Aorta (tissue), 5 donors: ENCODE data around the gene VAMP2. TPM values are rescaled to one million over a fixed set of nuclear protein-coding genes. Genes with fewer than 3 reads are reported as not detected.
A peak's percentile ranks its signal among the peaks of the same experiment; 100 is the strongest.

Source experiments
- ATAC-seq: fragments of 200-7000 bp; cut with Tn5 transposase; one replicate; pipeline ENCODE4 v1.9.1; 2022; ENCODE audit warnings: moderate library complexity; ENCODE audit not compliant: low FRiP score
- DNase-seq, 2 donors: peaks; one replicate each; pipeline ENCODE4 v3.0.0-alpha.2; 2020
- H3K27ac ChIP-seq, 2 donors: one replicate each; pipeline ENCODE4 v1.5.1; 2013; ENCODE audit warnings: low read length in 2 of 2, mild to moderate bottlenecking in 2 of 2, moderate library complexity in 2 of 2, control low read depth in 1 of 2, inconsistent platforms in 1 of 2, low read depth in 1 of 2
- H3K27me3 ChIP-seq, 2 donors: one replicate each; pipeline ENCODE4 v1.6.1; 2013; ENCODE audit warnings: control low read depth in 1 of 2, low read length in 1 of 2, mild to moderate bottlenecking in 1 of 2, moderate library complexity in 1 of 2; ENCODE audit not compliant: insufficient read depth in 2 of 2, control insufficient read depth in 1 of 2
- H3K36me3 ChIP-seq, 2 donors: one replicate each; pipeline ENCODE4 v1.6.1; 2013; ENCODE audit warnings: control low read depth in 1 of 2, low read length in 1 of 2, mild to moderate bottlenecking in 1 of 2; ENCODE audit not compliant: insufficient read depth in 2 of 2, control insufficient read depth in 1 of 2
- H3K4me1 ChIP-seq, 2 donors: one replicate each; pipeline ENCODE4 v1.6.1; 2013; ENCODE audit warnings: low read length in 2 of 2, control low read depth in 1 of 2, mild to moderate bottlenecking in 1 of 2, moderate library complexity in 1 of 2; ENCODE audit not compliant: insufficient read depth in 2 of 2, control insufficient read depth in 1 of 2
- H3K4me3 ChIP-seq, 2 donors: one replicate each; pipeline ENCODE4 v1.5.1; 2013; ENCODE audit warnings: low read length in 2 of 2, control low read depth in 1 of 2, mild to moderate bottlenecking in 1 of 2
- H3K9me3 ChIP-seq: one replicate; pipeline ENCODE4 v1.6.1; 2013; ENCODE audit warnings: mild to moderate bottlenecking, low read length; ENCODE audit not compliant: control insufficient read depth
- WGBS, 2 donors: extraction: QIAGEN DNeasy Blood & Tissue Kit; methylation state at CpG; one replicate each; pipeline ENCODE4 v1.1.7; 2013; 5-methylcytosine and 5-hydroxymethylcytosine counted together
- intact Hi-C, 2 donors: fragments of 100-400 bp; cut with DNase I; formaldehyde crosslinking; loops; one replicate each; pipeline versions ENCODE4 v1.14.2 to v1.15.0; 2022
- polyA plus RNA-seq, 2 donors: library from polyadenylated mRNA; stranded (reverse); fragments of 200-250 nt; gene quantifications; one replicate each; pipeline ENCODE4 v1.2.3, GENCODE V29; 2013
- total RNA-seq, 2 donors: library from RNA; stranded (reverse); fragmentation: NEBNext Ultra II Directional; extraction: Animal tissue kit (Norgen Biotek cat#: 25700); gene quantifications; one replicate each; pipeline ENCODE4 v1.2.1, GENCODE V29; 2021
- donor health status: healthy with polysubstance abuse.
- donor health status: Bipolar disorder and iron deficiency.
- donor health status: DM: no; HTN: no; CAD: no.
- donor health status: DM: no; HTN: no; CAD: no.
- donor health status: DM: yes; HTN: yes; CAD: no.

Gene VAMP2
- total and polyA plus RNA-seq, 4 donors = 59.7 to 105 (median 77.1) TPM

DNA sequence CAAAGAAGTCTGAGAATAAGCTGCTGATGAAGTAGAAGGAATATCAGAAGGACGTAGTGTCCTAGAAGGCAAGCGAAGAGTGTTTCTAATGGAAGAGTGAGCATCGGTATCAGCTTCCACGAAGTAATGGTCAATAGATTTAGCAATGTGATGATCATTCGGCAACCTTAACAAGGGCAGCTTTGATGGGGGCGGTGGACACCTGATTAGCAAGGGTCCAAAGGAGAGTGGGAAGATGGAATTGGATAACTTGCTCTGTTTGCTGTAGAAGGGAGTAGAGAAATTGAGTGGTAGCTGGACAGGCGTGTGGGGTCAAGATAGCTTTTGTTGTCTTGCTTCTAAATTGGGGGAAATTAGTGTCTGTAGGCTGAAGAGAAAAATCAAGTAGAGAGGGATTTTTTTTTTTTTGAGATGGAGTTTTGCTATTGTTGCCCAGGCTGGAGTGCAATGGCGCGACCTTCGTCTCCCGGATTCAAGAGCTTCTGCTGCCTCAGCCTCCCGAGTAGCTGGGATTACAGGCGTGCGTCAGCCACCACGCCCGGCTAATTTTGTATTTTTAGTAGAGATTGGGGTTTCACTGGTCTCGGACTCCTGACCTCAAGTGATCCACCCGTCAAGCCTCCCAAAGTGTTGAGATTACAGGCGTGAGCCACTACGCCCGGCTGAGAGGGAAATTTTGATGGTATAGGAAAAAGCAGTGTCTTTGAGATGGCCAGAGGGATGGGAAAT lies 24.9 kb downstream of the VAMP2 start:
- intact Hi-C loops = loop anchor here in 1 of 2 donors (1.0 to 2.0 kb wide), 3 partner anchors 19 to 49 kb away; partner anchors contain the start of gene ALOXE3
- no peaks in the 10 kb centered on the region for H3K27me3 ChIP-seq
- peaks cover 0 to 25% of the 10 kb centered on the region in 2 donors for H3K36me3 ChIP-seq
- peaks cover 0 to 1% of the 10 kb centered on the region in 2 donors for H3K4me1 ChIP-seq
- ATAC-seq (no peak), DNase-seq (peak; percentile 53 to 68)
- no peaks in the 10 kb centered on the region for H3K9me3 ChIP-seq
- no peak overlapping the region for H3K27ac ChIP-seq
- H3K4me3 ChIP-seq = no peak overlapping the region
- 30 to 42% methylated on average over 21 of the region's 21 CpGs for WGBS, 2 donors

DNA sequence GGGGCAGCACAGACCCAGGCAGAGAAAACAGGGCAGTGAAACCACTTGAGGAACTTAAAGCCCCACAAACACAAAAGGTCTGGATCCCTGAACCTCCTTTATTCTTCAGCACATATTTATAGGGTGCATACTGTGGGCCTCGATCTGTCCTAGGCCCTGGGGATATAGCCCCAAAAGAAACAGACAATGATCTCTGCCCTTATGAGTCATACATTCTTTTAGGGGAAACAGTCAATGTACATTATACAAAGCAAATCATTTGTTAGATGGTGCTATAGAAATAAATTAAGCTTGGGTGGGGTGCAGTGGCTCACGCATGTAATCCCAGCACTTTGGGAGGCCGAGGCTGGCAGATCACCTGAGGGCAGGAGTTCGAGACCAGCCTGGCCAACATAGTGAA lies 28.8 kb downstream of the VAMP2 start:
- no peaks in the 10 kb centered on the region for H3K36me3 ChIP-seq
- H3K4me1 ChIP-seq = peaks cover 0 to 1% of the 10 kb centered on the region in 2 donors
- ATAC-seq (no peak), DNase-seq (no peak)
- WGBS, 2 donors = 90 to 91% methylated on average over 4 of the region's 4 CpGs
- no peak overlapping the region for H3K4me3 ChIP-seq
- intact Hi-C loops = no loop called here
- H3K27ac ChIP-seq = no peak overlapping the region
- H3K9me3 ChIP-seq = no peaks in the 10 kb centered on the region
- no peaks in the 10 kb centered on the region for H3K27me3 ChIP-seq

DNA sequence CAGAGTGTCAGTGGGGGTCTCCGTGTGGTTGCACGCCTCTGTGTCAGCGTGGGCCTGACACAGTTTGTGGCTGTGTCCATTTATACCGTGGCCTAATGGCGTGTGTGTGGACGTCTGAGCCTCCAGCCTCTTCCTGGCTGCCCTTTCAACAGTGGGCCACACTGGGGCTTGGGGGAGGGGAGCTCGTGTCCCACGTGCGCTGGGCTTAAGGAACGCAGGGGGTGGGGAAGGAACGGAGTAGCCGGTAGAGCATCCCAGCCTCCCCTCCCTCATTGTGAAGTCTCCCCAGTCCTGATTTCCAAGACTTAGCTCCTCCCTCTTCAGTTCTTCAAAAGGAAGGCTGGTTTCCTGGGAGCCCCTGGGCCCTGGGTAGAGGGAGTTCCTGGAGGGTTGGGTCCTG lies 29.3 kb downstream of the VAMP2 start:
- H3K4me3 ChIP-seq = no peak overlapping the region
- DNase-seq = no peak

DNA sequence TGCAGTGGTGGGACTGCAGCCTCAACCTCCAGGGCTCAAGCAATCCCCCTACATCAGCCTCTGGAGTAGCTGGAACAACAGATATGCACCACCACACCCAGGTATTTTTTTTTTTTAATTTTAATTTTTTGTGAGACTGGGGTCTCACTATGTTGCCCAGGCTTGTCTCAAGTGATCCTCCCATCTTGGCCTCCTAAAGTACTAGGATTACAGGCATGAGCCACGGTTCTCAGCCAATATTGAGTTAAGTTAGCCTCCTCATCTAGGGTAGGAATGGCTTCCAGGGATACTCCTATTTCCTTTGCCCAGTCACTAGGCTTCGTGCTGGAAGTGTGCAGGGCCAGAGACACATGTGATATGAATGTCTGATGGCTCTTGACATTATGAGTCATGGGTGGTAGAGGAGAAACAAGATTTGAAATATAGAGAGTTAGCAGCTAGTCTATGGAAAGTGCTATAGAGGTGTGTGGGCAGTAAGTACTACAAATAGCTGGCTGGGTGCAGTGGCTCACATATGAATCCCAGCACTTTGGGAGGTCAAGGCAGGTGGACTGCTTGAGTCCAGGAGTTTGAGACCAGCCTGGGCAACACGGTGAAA lies 30.8 kb downstream of the VAMP2 start:
- H3K4me1 ChIP-seq = no peaks in the 10 kb centered on the region
- WGBS, 2 donors = 52 to 75% methylated on average over 3 of the region's 3 CpGs
- intact Hi-C loops = no loop called here
- no peaks in the 10 kb centered on the region for H3K36me3 ChIP-seq
- no peak overlapping the region for H3K27ac ChIP-seq
- DNase-seq (peak in 1 of 2 donors; percentile 5), ATAC-seq (no peak)
- H3K27me3 ChIP-seq = no peaks in the 10 kb centered on the region
- H3K4me3 ChIP-seq = no peak overlapping the region
- H3K9me3 ChIP-seq = no peaks in the 10 kb centered on the region

More for the DNA sequence above, 29.3 kb downstream of the VAMP2 start:
- no peak for ATAC-seq
- Histone ChIP-seq H3K36me3 (no peaks in the 10 kb centered on the region), H3K27ac (no peak overlapping the region), H3K4me1 (peaks cover 0 to 1% of the 10 kb centered on the region in 2 donors), H3K27me3 (no peaks in the 10 kb centered on the region), H3K9me3 (no peaks in the 10 kb centered on the region)
- intact Hi-C loops = no loop called here
- WGBS, 2 donors = 60 to 65% methylated on average over 12 of the region's 12 CpGs

DNA sequence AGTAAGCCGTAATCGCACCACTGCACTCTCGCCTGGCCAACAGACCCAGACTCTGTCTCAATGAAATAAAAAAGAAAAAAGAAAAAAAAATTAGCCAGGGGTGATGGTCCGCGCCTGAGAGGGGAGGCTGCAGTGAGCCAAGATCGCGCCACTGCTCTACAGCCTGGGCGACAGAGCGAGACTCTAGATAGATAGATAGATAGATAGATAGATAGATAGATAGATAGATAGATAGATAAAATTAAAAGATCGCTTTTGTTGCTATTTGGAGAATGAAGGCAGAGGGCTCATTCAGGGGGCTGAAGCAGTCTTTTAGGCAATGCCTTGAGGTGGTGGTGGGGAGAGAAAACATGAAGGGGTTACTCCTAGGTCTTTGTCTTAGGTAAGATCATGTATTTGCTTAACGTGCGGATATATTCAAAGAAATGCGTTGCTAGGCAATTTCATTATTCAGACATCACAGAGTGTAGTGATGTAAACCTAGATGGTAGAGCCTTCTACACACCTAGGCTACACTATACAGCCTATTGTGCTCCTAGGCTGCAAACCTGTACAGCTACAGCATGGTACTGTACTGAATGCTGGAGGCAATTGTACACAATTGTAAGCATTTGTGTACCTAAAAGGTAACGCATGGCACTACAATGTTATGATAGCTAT lies 34.5 kb downstream of the VAMP2 start:
- DNase-seq (peak in 1 of 2 donors; percentile 43), ATAC-seq (no peak)
- Histone ChIP-seq H3K36me3 (no peaks in the 10 kb centered on the region), H3K4me1 (peaks cover 0 to 2% of the 10 kb centered on the region in 2 donors), H3K27ac (no peak overlapping the region), H3K9me3 (no peaks in the 10 kb centered on the region), H3K4me3 (no peak overlapping the region), H3K27me3 (no peaks in the 10 kb centered on the region)
- intact Hi-C loops = no loop called here
- WGBS, 2 donors = 78 to 87% methylated on average over 14 of the region's 14 CpGs

DNA sequence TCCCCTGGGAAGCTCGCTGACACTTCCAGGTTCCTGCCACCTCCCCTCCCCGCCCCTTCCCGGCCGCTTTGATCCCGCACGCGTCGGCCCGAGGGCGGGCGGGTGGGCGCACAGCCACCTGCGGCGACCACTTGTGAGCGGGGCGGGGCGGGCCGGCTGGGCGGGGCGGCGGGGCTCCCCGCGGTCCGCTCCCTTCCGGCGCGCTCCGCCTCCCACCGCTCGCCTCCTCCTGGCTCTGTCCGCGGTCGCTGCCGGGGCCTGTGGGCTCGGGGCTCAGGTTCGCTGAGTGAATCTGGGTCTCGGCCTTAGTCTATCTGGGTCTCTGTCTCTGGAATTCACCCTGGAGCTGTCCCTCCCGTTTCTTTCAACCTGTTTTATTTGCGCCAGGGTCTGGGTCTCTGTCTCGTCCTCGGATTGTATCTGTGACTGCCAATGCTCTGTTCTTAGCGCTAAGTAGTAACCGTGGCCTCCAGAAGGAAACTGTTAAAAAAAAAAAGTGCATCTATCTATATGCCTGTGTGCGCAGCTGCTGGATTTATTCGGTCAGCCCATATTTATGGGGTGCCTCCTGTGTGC lies 36.2 kb downstream of the VAMP2 start:
- ATAC-seq (peak; percentile 45), DNase-seq (peak in 1 of 2 donors; percentile 81)
- intact Hi-C loops = no loop called here
- Histone ChIP-seq H3K9me3 (no peaks in the 10 kb centered on the region), H3K27me3 (no peaks in the 10 kb centered on the region), H3K36me3 (no peaks in the 10 kb centered on the region), H3K4me1 (peaks cover 0 to 2% of the 10 kb centered on the region in 2 donors), H3K4me3 (peak overlapping the region; percentile 57 to 81), H3K27ac (no peak overlapping the region)
- WGBS, 2 donors = 0 to 1% methylated on average over 29 to 45 of the region's 45 CpGs

DNA sequence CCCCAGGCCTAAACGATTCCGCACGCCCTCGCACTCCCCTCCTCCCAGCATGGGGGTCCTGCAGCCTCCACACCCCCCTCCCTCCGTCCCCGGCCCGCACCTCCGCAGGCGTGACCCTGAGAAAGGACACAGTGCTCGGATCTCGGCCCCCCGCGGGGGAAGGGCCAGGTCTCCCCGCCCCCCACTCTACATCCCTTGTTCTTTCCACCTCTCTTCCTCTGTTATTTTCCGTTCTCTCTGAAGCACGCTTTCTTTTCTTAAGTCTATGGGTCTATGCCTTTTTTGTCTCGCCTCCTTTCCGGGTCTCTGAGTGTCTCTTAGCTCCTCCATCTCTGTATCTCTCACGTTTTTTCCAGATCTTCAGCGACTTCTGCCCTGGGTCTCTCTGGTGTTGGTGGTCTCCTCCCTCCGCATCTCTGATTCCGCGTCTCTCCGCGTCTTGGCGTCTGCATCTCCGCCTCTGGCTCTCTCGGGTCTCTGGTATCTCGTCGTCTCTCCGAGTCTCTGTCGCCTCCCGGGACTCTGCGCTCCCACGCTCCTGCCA lies 36.7 kb downstream of the VAMP2 start:
- H3K4me3 ChIP-seq = peak overlapping the region; percentile 57 to 81
- intact Hi-C loops = loop anchor here in 1 of 2 donors (2.0 kb wide), 1 partner anchor 97 kb away; no protein-coding TSS in a partner anchor
- H3K4me1 ChIP-seq = peaks cover 0 to 2% of the 10 kb centered on the region in 2 donors
- no peak overlapping the region for H3K27ac ChIP-seq
- ATAC-seq (peak; percentile 1), DNase-seq (no peak)
- no peaks in the 10 kb centered on the region for H3K27me3 ChIP-seq
- WGBS, 2 donors = 0% methylated on average over 35 of the region's 35 CpGs
- no peaks in the 10 kb centered on the region for H3K9me3 ChIP-seq
- H3K36me3 ChIP-seq = no peaks in the 10 kb centered on the region

DNA sequence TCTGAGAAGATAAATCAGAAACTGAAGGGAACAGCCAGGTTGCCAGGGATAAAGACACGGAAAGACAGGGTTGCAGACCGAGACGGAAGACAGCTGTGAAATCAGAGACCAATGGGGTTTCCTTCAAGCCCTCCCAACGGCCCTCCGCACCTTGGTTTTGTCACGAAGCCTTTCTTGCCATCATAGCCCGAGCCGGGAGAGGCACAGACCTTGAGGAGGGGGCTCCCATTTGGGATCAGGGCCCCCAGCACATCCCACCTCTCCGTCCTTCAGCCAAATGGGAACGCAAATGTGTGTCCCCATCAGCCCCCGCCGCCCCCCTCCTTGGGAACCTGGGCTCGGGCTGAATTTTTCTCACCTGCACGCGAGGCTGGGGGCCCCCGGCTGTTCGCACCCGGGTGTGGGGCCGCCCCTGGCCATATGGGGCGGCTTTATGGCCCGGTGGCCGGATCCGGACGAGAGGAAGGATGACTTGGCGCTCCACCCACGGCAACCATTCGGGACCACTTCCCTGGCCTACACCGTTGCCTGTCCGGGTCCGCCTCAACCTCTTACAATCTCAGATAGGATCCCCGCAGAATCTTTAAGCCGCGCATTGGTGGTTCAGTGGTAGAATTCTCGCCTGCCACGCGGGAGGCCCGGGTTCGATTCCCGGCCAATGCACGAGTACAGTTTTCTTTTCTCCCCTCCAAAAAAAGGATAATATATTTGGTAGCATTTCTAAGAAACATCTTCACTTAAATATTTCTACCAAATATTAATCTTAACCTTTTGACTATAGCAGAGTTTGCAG lies 37.4 kb downstream of the VAMP2 start:
- Histone ChIP-seq H3K36me3 (no peaks in the 10 kb centered on the region), H3K27me3 (no peaks in the 10 kb centered on the region), H3K4me3 (peak overlapping the region; percentile 57 to 81), H3K27ac (no peak overlapping the region), H3K9me3 (no peaks in the 10 kb centered on the region), H3K4me1 (peaks cover 0 to 2% of the 10 kb centered on the region in 2 donors)
- 1% methylated on average over 40 of the region's 40 CpGs for WGBS, 2 donors
- intact Hi-C loops = loop anchor here in 1 of 2 donors (2.0 kb wide), 1 partner anchor 97 kb away; no protein-coding TSS in a partner anchor
- peak; percentile 80 to 90 for DNase-seq
- ATAC-seq = peak; percentile 80
